K562 (cell line): ENCODE results near the gene VEZF1. TPM values are rescaled to one million over a fixed set of nuclear protein-coding genes. Genes with fewer than 3 reads are reported as not detected.

ENCODE experiments used
- ARID2 ChIP-seq: fragments of 450-650 bp; IDR thresholded peaks from 2 replicates; pipeline ENCODE4 v1.6.1; 2017; ENCODE audit warnings: antibody characterized with exemption, mild to moderate bottlenecking
- CC2D1A ChIP-seq: fragments of 450-650 bp; IDR thresholded peaks from 2 replicates; pipeline ENCODE4 v1.6.1; 2017; ENCODE audit warnings: mild to moderate bottlenecking
- ETV5 ChIP-seq: sonication (generic); formaldehyde crosslinking; IDR thresholded peaks from 2 replicates; pipeline ENCODE4 v1.4.0; 2020; ENCODE audit warnings: low read depth, mild to moderate bottlenecking, missing genetic modification reagents
- HIVEP1 ChIP-seq: fragments of 250-450 bp; sonication (Bioruptor Pico); IDR thresholded peaks from 2 replicates; pipeline ENCODE4 v1.4.0; 2020; ENCODE audit warnings: mild to moderate bottlenecking
- KDM4B ChIP-seq, 2 experiments: fragments of 450-650 bp in 1 of 2; sonication (generic) in 1 of 2; IDR thresholded peaks; 2 replicates each; pipeline ENCODE4 v1.6.1; 2016 to 2017; ENCODE audit warnings: borderline replicate concordance in 2 of 2, antibody characterized with exemption in 1 of 2, low read depth in 1 of 2, mild to moderate bottlenecking in 1 of 2
- LARP7 ChIP-seq: fragments of 450-650 bp; IDR thresholded peaks from 2 replicates; pipeline ENCODE4 v1.6.1; 2016
- MTF1 ChIP-seq: fragments of 250-450 bp; sonication (Bioruptor Pico); IDR thresholded peaks from 2 replicates; pipeline ENCODE4 v1.9.0; 2021; ENCODE audit warnings: moderate library complexity, mild to moderate bottlenecking, inconsistent platforms, borderline replicate concordance
- NR1H2 ChIP-seq: sonication (generic); formaldehyde crosslinking; IDR thresholded peaks from 2 replicates; pipeline ENCODE4 v1.4.0; 2020; ENCODE audit warnings: mild to moderate bottlenecking, missing genetic modification reagents
- PHF8 ChIP-seq: fragments of 200-600 bp; sonication (generic); IDR thresholded peaks from 2 replicates; pipeline ENCODE4 v1.6.1; 2012; ENCODE audit warnings: mixed run types, mild to moderate bottlenecking, inconsistent platforms, low read length, moderate library complexity, borderline replicate concordance
- PRPF4 ChIP-seq: fragments of 200-400 bp; formaldehyde crosslinking; IDR thresholded peaks from one replicate; pipeline ENCODE4 v1.6.1; 2017; ENCODE audit warnings: low read length, low read depth, mild to moderate bottlenecking; ENCODE audit not compliant: insufficient read depth, poor library complexity, severe bottlenecking
- RBFOX2 ChIP-seq: fragments of 200-400 bp; formaldehyde crosslinking; IDR thresholded peaks from 2 replicates; pipeline ENCODE4 v1.6.1; 2017; ENCODE audit warnings: low read depth, mild to moderate bottlenecking, low read length, moderate library complexity
- RFX7 ChIP-seq: fragments of 250-450 bp; sonication (Bioruptor Pico); IDR thresholded peaks from 2 replicates; pipeline ENCODE4 v1.5.1; 2021; ENCODE audit warnings: mild to moderate bottlenecking
- SREBF2 ChIP-seq: sonication (generic); formaldehyde crosslinking; IDR thresholded peaks from 2 replicates; pipeline ENCODE4 v1.4.0; 2020; ENCODE audit warnings: mild to moderate bottlenecking, missing genetic modification reagents
- TEAD2 ChIP-seq: fragments of 450-650 bp; IDR thresholded peaks from 2 replicates; pipeline ENCODE4 v1.6.1; 2016; ENCODE audit warnings: missing genetic modification characterization, control low read depth, missing compliant biosample characterization
- YY1 ChIP-seq, 3 experiments: IDR thresholded peaks; 2 replicates each; pipeline ENCODE4 v1.6.1; 2011; ENCODE audit warnings: low read length in 2 of 3, mild to moderate bottlenecking in 2 of 3, moderate library complexity in 2 of 3, borderline replicate concordance in 1 of 3, control low read depth in 1 of 3, low read depth in 1 of 3; ENCODE audit not compliant: insufficient read depth in 3 of 3, insufficient replicate concordance in 2 of 3, control insufficient read depth in 1 of 3, insufficient read length in 1 of 3; ENCODE audit errors: extremely low read depth in 1 of 3
- ZFP1 ChIP-seq: fragments of 450-650 bp; formaldehyde crosslinking; IDR thresholded peaks from 2 replicates; pipeline ENCODE4 v1.4.0; 2020; ENCODE audit warnings: mild to moderate bottlenecking, mixed read lengths
- ZFX ChIP-seq: sonication (generic); formaldehyde crosslinking; IDR thresholded peaks from 2 replicates; pipeline ENCODE4 v1.8.0; 2022; ENCODE audit warnings: mild to moderate bottlenecking, missing genetic modification reagents, moderate library complexity
- ZNF263 ChIP-seq: sonication (generic); formaldehyde crosslinking; IDR thresholded peaks from 2 replicates; pipeline ENCODE4 v1.8.0; 2022; ENCODE audit warnings: mild to moderate bottlenecking, missing genetic modification reagents, borderline replicate concordance
- polyA plus RNA-seq, 8 experiments: library from polyadenylated mRNA; depleted of rRNA in 4 of 8; stranded (reverse) in 5 of 8; unstranded in 3 of 8; fragments of >200 nt; fragmentation: Nextera tagmentation in 2 of 8; fragmentation: Illumina TruSeq in 1 of 8; extraction: Ambion mirVana in 2 of 8; extraction: Trizol in 1 of 8; gene quantifications; 2 replicates each; pipeline versions ENCODE4 v1.2.1 to v1.2.3, GENCODE V29; 2011 to 2014; ENCODE audit warnings: inconsistent platforms in 1 of 8, missing spikeins in 1 of 8
- total RNA-seq, 7 experiments: library from RNA; depleted of rRNA in 6 of 7; stranded (reverse); fragments of >200 nt in 6 of 7; fragmentation: Illumina TruSeq in 2 of 7; extraction: Trizol in 2 of 7; gene quantifications; 2 replicates each; pipeline versions ENCODE4 v1.2.1 to v1.2.3, GENCODE V29; 2011 to 2021; ENCODE audit warnings: low replicate concordance in 1 of 7
- TF ChIP-seq, protein P1 (sequence below): IDR thresholded peaks from 3 replicates; pipeline ENCODE4 v1.6.1; 2011; ENCODE audit warnings: borderline replicate concordance, mild to moderate bottlenecking, moderate library complexity; ENCODE audit not compliant: insufficient read length; ENCODE audit errors: extremely low read depth
- TF ChIP-seq, protein P2 (sequence below): IDR thresholded peaks from 2 replicates; pipeline ENCODE4 v1.6.1; 2011; ENCODE audit not compliant: insufficient read length; ENCODE audit errors: extremely low read depth

Gene VEZF1
- total and polyA plus RNA-seq, 9 of the 15 experiments (the other 6 are each of a cell fraction or from before 2014, with no cell fraction given), result 9.5 to 33.4 (median 22.1) TPM

DNA sequence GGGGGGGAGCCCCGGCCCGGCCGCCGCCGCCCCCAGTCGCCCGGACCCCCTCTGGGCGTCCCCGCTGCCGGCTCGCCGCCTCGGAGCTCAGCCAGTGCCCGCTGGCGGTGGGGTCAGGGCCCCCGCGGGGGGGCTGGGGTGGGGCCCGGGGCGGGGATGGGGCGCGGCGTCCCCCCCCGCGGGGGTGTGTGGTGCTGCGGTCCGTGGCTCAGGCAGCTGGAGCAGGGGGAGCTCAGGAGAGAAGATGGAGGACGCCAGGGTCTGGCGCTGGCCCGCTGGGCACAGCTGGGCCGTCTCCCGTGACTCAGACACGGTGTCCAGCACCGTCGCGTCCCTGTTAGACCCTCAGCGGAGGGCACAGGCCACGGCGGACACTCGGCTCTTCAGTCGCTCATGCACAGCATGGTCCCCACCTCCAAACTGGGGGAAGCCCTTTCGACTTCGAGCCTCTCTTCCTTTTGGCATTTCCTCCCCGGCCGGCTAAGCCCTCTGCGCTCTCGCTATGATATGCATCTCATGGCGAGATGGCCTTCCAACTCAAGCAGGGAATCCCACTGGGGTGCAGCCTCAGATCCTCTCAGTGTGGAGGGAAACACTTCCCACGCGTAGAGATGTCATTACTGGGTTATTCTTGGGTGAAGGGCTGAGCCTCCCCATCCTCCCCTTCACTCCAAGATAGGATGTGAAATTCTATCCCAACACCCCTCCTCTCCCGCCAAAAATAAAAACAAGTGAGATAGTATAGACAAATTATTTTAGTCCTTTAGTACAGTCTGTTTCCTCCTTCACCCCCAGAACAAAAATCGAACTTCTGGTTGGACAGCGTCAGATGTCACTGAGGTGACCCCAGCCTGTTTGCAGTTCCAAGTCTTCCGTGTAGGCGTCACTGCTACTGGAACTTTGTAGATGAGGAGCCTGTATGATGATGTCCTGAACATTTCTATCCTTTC, 522 bp upstream of the VEZF1 start (continued):
- TF ChIP-seq RBFOX2, result peak; percentile 75
- no peak for TF ChIP-seq NR1H2 (CRISPR knock-in tag)
- TF ChIP-seq, protein P1, sequence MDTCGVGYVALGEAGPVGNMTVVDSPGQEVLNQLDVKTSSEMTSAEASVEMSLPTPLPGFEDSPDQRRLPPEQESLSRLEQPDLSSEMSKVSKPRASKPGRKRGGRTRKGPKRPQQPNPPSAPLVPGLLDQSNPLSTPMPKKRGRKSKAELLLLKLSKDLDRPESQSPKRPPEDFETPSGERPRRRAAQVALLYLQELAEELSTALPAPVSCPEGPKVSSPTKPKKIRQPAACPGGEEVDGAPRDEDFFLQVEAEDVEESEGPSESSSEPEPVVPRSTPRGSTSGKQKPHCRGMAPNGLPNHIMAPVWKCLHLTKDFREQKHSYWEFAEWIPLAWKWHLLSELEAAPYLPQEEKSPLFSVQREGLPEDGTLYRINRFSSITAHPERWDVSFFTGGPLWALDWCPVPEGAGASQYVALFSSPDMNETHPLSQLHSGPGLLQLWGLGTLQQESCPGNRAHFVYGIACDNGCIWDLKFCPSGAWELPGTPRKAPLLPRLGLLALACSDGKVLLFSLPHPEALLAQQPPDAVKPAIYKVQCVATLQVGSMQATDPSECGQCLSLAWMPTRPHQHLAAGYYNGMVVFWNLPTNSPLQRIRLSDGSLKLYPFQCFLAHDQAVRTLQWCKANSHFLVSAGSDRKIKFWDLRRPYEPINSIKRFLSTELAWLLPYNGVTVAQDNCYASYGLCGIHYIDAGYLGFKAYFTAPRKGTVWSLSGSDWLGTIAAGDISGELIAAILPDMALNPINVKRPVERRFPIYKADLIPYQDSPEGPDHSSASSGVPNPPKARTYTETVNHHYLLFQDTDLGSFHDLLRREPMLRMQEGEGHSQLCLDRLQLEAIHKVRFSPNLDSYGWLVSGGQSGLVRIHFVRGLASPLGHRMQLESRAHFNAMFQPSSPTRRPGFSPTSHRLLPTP, result no peak
- TF ChIP-seq PRPF4, result no peak
- 0 out of 2 replicates have a peak, but pooled peaks have one; percentile 33 for TF ChIP-seq ETV5
- TF ChIP-seq ARID2, result no peak
- TF ChIP-seq HIVEP1, result peak; percentile 38; the same call in 1 of the 2 replicates
- no peak for TF ChIP-seq SREBF2 (CRISPR knock-in tag)
- no peak for TF ChIP-seq CC2D1A
- TF ChIP-seq ZFP1 (CRISPR knock-in tag), result peak; percentile 40; the same call in 1 of the 2 replicates
- TF ChIP-seq ZNF263 (CRISPR knock-in tag), result no peak
- TF ChIP-seq RFX7 (CRISPR knock-in tag), result no peak
- no peak for TF ChIP-seq KDM4B (IDR thresholded peaks at IDR 0.05; ENCODE audit: borderline replicate concordance in 2 of 2, low read depth in 1 of 2)
- TF ChIP-seq PHF8, result peak; percentile 69; the same call in 1 of the 2 replicates
- 0 out of 2 replicates have a peak, but pooled peaks have one; percentile 19 for TF ChIP-seq LARP7
- peak; percentile 28 to 77 (median 55) for TF ChIP-seq YY1 (IDR thresholded peaks at IDR 0.05; ENCODE audit: borderline replicate concordance in 1 of 3, control insufficient read depth in 1 of 3, extremely low read depth in 1 of 3, insufficient read depth in 3 of 3, insufficient read length in 1 of 3, insufficient replicate concordance in 2 of 3, low read depth in 1 of 3, low read length in 2 of 3)
- no peak for TF ChIP-seq TEAD2 (tag)
- no peak for TF ChIP-seq ZFX
- TF ChIP-seq, protein P2, sequence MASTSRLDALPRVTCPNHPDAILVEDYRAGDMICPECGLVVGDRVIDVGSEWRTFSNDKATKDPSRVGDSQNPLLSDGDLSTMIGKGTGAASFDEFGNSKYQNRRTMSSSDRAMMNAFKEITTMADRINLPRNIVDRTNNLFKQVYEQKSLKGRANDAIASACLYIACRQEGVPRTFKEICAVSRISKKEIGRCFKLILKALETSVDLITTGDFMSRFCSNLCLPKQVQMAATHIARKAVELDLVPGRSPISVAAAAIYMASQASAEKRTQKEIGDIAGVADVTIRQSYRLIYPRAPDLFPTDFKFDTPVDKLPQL, result no peak
- no peak for TF ChIP-seq MTF1 (CRISPR knock-in tag)
